Gastrocnemius medialis (tissue), 4 donors: ENCODE data around the gene ADCY9. TPM values are rescaled to one million over a fixed set of nuclear protein-coding genes. Genes with fewer than 3 reads are reported as not detected.
A peak's percentile ranks its signal among the peaks of the same experiment; 100 is the strongest.

Experiments used
- ATAC-seq, 2 donors: fragments of 150-250 bp; one replicate each; pipeline ENCODE4 v1.9.1; 2016
- DNase-seq, 2 donors: peaks; one replicate each; pipeline ENCODE4 v3.0.0-alpha.2; 2019
- H3K27ac ChIP-seq, 4 donors: fragments of 200-600 bp; sonication (generic); 1 replicate in 1 of 4; 2 replicates in 3 of 4; pipeline ENCODE4 v1.5.1; 2016 to 2018; ENCODE audit warnings: mild to moderate bottlenecking in 2 of 4, moderate library complexity in 1 of 4
- H3K27me3 ChIP-seq, 3 donors: fragments of 200-600 bp; sonication (generic) in 2 of 3; 1 replicate in 1 of 3; 2 replicates in 2 of 3; pipeline versions ENCODE4 v1.5.1 to v1.6.0; 2016 to 2019; ENCODE audit warnings: mild to moderate bottlenecking in 1 of 3, moderate library complexity in 1 of 3
- H3K36me3 ChIP-seq, 2 donors: fragments of 200-600 bp; sonication (generic) in 1 of 2; one replicate each; pipeline ENCODE4 v1.5.1; 2017 to 2018
- H3K4me1 ChIP-seq, 2 donors: fragments of 200-600 bp; sonication (generic) in 1 of 2; one replicate each; pipeline ENCODE4 v1.5.1; 2016 to 2017; ENCODE audit warnings: mild to moderate bottlenecking in 2 of 2
- H3K4me3 ChIP-seq, 4 donors: fragments of 200-600 bp; sonication (generic) in 3 of 4; 1 replicate in 1 of 4; 2 replicates in 3 of 4; pipeline ENCODE4 v1.5.1; 2016 to 2019; ENCODE audit warnings: mild to moderate bottlenecking in 2 of 4
- H3K9me3 ChIP-seq, 3 donors: fragments of 200-600 bp; sonication (generic) in 2 of 3; 1 replicate in 1 of 3; 2 replicates in 2 of 3; pipeline ENCODE4 v1.5.1; 2016 to 2019
- POLR2A ChIP-seq, 2 donors: fragments of 450-650 bp; IDR thresholded peaks; one replicate each; pipeline ENCODE4 v1.6.1; 2017; ENCODE audit warnings: antibody characterized with exemption in 2 of 2, mild to moderate bottlenecking in 2 of 2, moderate library complexity in 2 of 2
- in situ Hi-C, 4 donors: fragments of 200-750 bp; cut with MboI; loops; one replicate each; pipeline versions ENCODE4 v1.15.0 to v1.8.0; 2017; ENCODE audit warnings: low sequenced_read_pairs in 4 of 4
- intact Hi-C: fragments of 100-400 bp; cut with DNase I; formaldehyde crosslinking; loops from one replicate; pipeline ENCODE4 v1.15.1; 2023; ENCODE audit warnings: low total_unique reads
- total RNA-seq, 4 donors: library from RNA; depleted of rRNA; stranded (reverse); fragments of >200 nt; gene quantifications; one replicate each; pipeline versions ENCODE4 v1.1.0 to v1.2.3, GENCODE V29; 2016
- TF ChIP-seq, protein P1 (sequence below), 5 experiments: fragments of 450-650 bp in 3 of 5; fragments of 200-600 bp in 2 of 5; sonication (generic) in 2 of 5; IDR thresholded peaks in 4 of 5; conservative IDR thresholded peaks in 1 of 5; 1 replicate in 4 of 5; 2 replicates in 1 of 5; pipeline ENCODE4 v1.5.1; 2016 to 2019; ENCODE audit warnings: antibody characterized with exemption in 5 of 5, mild to moderate bottlenecking in 3 of 5, moderate library complexity in 3 of 5

Gene ADCY9
- total RNA-seq, 4 donors from 2014 or later: 84.9 to 223 (median 163) TPM

GRCh38 chr16:4113358-4114256 is 2.6 kb downstream of the ADCY9 start:
- in situ Hi-C loops: loop anchor here in 2 of 4 donors (25.0 kb wide), 2 partner anchors 126 to 149 kb away; partner anchors contain the start of gene TFAP4 (in 1 of the 2)
- Histone ChIP-seq H3K27ac (peak overlapping the region; percentile 83 to 93 (median 90)), H3K4me1 (peaks cover 49 to 59% of the 10 kb centered on the region in 2 donors), H3K36me3 (no peaks in the 10 kb centered on the region), H3K27me3 (no peaks in the 10 kb centered on the region), H3K4me3 (peak overlapping the region; percentile 66 to 82 (median 70)), H3K9me3 (no peaks in the 10 kb centered on the region)
- no peak for ATAC-seq
- DNase-seq: no peak
- intact Hi-C loops: loop anchor here (2.0 kb wide), 2 partner anchors 19 to 61 kb away; no protein-coding TSS in a partner anchor
- TF ChIP-seq, protein P1, sequence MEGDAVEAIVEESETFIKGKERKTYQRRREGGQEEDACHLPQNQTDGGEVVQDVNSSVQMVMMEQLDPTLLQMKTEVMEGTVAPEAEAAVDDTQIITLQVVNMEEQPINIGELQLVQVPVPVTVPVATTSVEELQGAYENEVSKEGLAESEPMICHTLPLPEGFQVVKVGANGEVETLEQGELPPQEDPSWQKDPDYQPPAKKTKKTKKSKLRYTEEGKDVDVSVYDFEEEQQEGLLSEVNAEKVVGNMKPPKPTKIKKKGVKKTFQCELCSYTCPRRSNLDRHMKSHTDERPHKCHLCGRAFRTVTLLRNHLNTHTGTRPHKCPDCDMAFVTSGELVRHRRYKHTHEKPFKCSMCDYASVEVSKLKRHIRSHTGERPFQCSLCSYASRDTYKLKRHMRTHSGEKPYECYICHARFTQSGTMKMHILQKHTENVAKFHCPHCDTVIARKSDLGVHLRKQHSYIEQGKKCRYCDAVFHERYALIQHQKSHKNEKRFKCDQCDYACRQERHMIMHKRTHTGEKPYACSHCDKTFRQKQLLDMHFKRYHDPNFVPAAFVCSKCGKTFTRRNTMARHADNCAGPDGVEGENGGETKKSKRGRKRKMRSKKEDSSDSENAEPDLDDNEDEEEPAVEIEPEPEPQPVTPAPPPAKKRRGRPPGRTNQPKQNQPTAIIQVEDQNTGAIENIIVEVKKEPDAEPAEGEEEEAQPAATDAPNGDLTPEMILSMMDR (IDR thresholded peaks at IDR 0.05 in 4 of 5, conservative IDR thresholded peaks at IDR 0.05 in 1 of 5): no peak
- TF ChIP-seq POLR2A (IDR thresholded peaks at IDR 0.05): no peak

DNA sequence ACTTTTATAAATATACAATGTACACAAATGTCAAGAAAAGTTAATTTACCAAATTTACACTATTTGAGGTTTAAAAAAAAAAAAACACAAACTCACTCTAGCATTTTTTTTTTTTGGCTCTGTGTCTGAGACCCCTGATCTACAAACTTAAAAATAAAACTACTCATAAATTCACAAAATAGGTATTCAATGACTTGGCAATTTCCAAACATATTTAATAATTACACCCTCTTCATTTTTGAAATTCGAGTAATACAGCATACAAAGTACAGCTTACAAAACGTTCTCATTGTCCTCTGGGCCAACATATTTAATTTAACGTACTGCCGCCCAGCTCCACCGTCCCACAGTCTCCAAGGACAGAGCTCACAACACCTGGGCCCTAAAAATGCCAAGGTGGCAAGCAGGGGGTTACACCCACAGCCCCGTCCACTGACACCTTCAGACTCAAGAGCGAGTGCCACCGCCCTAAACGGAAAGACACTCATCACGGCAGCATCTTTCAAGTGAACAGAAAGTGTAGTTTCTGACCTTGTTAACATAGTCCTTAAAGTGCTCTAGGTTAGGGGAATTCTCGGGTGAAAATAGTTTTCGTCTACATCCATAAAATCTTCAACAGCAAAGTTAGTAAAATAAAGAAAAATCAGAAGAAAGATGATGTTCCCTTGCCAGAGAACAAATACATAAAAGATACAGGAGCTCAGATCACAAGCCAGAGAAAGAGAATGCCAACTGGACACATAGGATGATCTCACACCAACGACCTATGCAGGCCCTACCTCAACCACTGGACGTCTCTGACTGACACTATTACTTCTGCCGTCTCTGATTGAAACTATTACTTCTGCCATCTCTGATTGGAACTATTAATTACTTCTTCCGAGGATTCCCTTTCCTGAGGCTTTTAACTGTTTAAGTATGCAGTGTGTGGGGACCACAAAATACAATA is 4.2 kb downstream of the ADCY9 start:
- Histone ChIP-seq H3K27me3 (no peaks in the 10 kb centered on the region), H3K4me3 (peak overlapping the region; percentile 66 to 82 (median 70)), H3K36me3 (no peaks in the 10 kb centered on the region), H3K27ac (peak overlapping the region; percentile 83 to 93 (median 90)), H3K4me1 (peaks cover 48 to 57% of the 10 kb centered on the region in 2 donors), H3K9me3 (no peaks in the 10 kb centered on the region)
- DNase-seq: peak in 1 of 2 donors; percentile 31
- intact Hi-C loops (loop anchor here (2.0 kb wide), 1 partner anchor 17 kb away; no protein-coding TSS in a partner anchor), in situ Hi-C loops (loop anchor here in 2 of 4 donors (25.0 kb wide), 2 partner anchors 125 to 150 kb away; partner anchors contain the start of gene TFAP4 (in 1 of the 2))
- peak; percentile 28 to 55 for ATAC-seq
- TF ChIP-seq POLR2A (IDR thresholded peaks at IDR 0.05): no peak
- TF ChIP-seq, protein P1 (IDR thresholded peaks at IDR 0.05 in 4 of 5, conservative IDR thresholded peaks at IDR 0.05 in 1 of 5): no peak

DNA sequence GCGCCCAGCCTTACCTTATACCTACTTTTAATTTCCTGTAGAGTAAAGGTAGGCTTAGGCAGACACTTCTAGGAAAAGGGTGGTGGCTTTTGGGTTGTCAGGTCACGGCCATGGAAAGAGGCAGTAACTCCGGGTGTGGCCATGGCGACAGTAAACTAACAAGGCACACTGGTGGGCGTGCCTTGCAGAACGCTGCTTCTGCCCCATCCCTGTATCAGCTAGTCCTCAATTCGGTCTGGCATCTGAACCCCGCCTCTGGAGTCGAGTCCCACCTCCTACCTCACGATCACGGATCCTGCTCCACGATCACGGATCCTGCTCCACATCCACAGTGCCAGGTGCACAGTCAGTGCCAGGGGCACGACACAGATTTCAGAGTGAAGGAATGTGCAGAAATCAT is 5.6 kb downstream of the ADCY9 start:
- H3K9me3 ChIP-seq: no peaks in the 10 kb centered on the region
- peak overlapping the region; percentile 83 to 93 (median 90) for H3K27ac ChIP-seq
- no peaks in the 10 kb centered on the region for H3K27me3 ChIP-seq
- H3K4me3 ChIP-seq: peak overlapping the region in 1 of 4 donors; percentile 67
- no peaks in the 10 kb centered on the region for H3K36me3 ChIP-seq
- ATAC-seq (no peak), DNase-seq (no peak)
- peaks cover 44 to 53% of the 10 kb centered on the region in 2 donors for H3K4me1 ChIP-seq
- in situ Hi-C loops (loop anchor here in 2 of 4 donors (25.0 kb wide), 2 partner anchors 123 to 152 kb away; partner anchors contain the start of gene TFAP4 (in 1 of the 2)), intact Hi-C loops (no loop called here)
- TF ChIP-seq, protein P1 (IDR thresholded peaks at IDR 0.05 in 4 of 5, conservative IDR thresholded peaks at IDR 0.05 in 1 of 5): no peak
- TF ChIP-seq POLR2A (IDR thresholded peaks at IDR 0.05): no peak

DNA sequence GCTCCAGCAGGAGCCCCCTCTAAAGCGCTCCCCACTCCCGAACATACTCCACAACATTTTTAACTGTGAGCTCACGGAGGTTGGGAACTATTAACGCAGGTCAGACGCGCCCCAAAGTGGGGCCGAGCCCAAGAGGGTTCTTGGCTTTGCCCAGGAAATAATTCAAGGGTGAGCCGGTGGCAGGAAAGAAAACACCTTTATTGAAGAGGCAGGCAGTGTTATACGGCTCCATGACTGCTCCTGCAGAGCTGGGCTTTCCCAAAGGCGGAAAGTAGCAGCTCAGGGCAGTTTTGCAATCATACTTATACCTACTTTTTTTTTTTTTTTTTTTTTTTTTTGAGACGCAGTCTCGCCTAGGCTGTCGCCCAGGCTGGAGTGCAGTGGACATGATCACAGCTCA is 6.2 kb downstream of the ADCY9 start:
- DNase-seq: no peak
- Histone ChIP-seq H3K9me3 (no peaks in the 10 kb centered on the region), H3K27ac (peak overlapping the region; percentile 18 to 93 (median 62)), H3K36me3 (no peaks in the 10 kb centered on the region), H3K27me3 (no peaks in the 10 kb centered on the region), H3K4me3 (no peak overlapping the region), H3K4me1 (peaks cover 43 to 50% of the 10 kb centered on the region in 2 donors)
- TF ChIP-seq, protein P1 (IDR thresholded peaks at IDR 0.05 in 4 of 5, conservative IDR thresholded peaks at IDR 0.05 in 1 of 5): no peak
- no peak for TF ChIP-seq POLR2A (IDR thresholded peaks at IDR 0.05)
- no peak for ATAC-seq
- in situ Hi-C loops: loop anchor here in 2 of 4 donors (25.0 kb wide), 2 partner anchors 123 to 152 kb away; partner anchors contain the start of gene TFAP4 (in 1 of the 2)
- intact Hi-C loops: no loop called here
